ENCODE data around the gene TUBB. TPM values are rescaled to one million over a fixed set of nuclear protein-coding genes. Genes with fewer than 3 reads are reported as not detected.
A peak's percentile ranks its signal among the peaks of the same experiment; 100 is the strongest.

The TUBB gene
- total and polyA plus RNA-seq, 9 of the 15 experiments (the other 6 are each of a cell fraction or from before 2014, with no cell fraction given): 971 to 2,870 (median 1,478) TPM

GRCh38 chr6:30742316-30743098 lies 22.4 kb downstream of the TUBB start, which contains the start of gene FLOT1 (continued):
- no peak for TF ChIP-seq MEF2A (IDR thresholded peaks at IDR 0.05; ENCODE audit: control insufficient read depth, low read depth, low read length)
- TF ChIP-seq REST (IDR thresholded peaks at IDR 0.05; ENCODE audit: borderline replicate concordance): 0 out of 2 replicates have a peak, but pooled peaks have one; percentile 23
- TF ChIP-seq REST (CRISPR knock-in tag; IDR thresholded peaks at IDR 0.05; ENCODE audit: low read depth): peak; percentile 54; the same call in 1 of the 2 replicates
- peak; percentile 27; the same call in 1 of the 2 replicates for TF ChIP-seq STAT5A (IDR thresholded peaks at IDR 0.05; ENCODE audit: borderline replicate concordance, low read length)
- peak; percentile 97 for TF ChIP-seq CCNT2 (IDR thresholded peaks at IDR 0.05; ENCODE audit: borderline replicate concordance, extremely low read depth, insufficient read length, low read depth, low read length)
- TF ChIP-seq ZNF398 (CRISPR knock-in tag; IDR thresholded peaks at IDR 0.05): no peak
- no peak for TF ChIP-seq LEF1 (IDR thresholded peaks at IDR 0.05)
- TF ChIP-seq ZFP36 (IDR thresholded peaks at IDR 0.05; ENCODE audit: low read depth, low read length, partially characterized antibody): no peak
- TF ChIP-seq TFAP4 (CRISPR knock-in tag; IDR thresholded peaks at IDR 0.05; ENCODE audit: borderline replicate concordance): peak; percentile 90
- no peak for TF ChIP-seq IRF1 (CRISPR knock-in tag; IDR thresholded peaks at IDR 0.05; ENCODE audit: borderline replicate concordance)
- no peak for TF ChIP-seq TCF15 (CRISPR knock-in tag; IDR thresholded peaks at IDR 0.05)
- TF ChIP-seq PHF8 (IDR thresholded peaks at IDR 0.05; ENCODE audit: borderline replicate concordance, low read length): peak; percentile 89; the same call in 1 of the 2 replicates
- TF ChIP-seq MTF1 (CRISPR knock-in tag; IDR thresholded peaks at IDR 0.05; ENCODE audit: borderline replicate concordance): no peak
- no peak for TF ChIP-seq HIVEP1 (CRISPR knock-in tag; IDR thresholded peaks at IDR 0.05)

Data from K562 (cell line).